Sigmoid colon (tissue), 7 donors: ENCODE measurements around the gene CACNG3. TPM values are rescaled to one million over a fixed set of nuclear protein-coding genes. Genes with fewer than 3 reads are reported as not detected.
A peak's percentile ranks its signal among the peaks of the same experiment; 100 is the strongest.

ENCODE experiments used
- DNase-seq: peaks from one replicate; pipeline ENCODE4 v3.0.0-alpha.2; 2019
- H3K27ac ChIP-seq, 4 donors: fragments of 200-600 bp; sonication (generic); one replicate each; pipeline ENCODE4 v1.5.1; 2016 to 2019; ENCODE audit warnings: mild to moderate bottlenecking in 1 of 4
- H3K27me3 ChIP-seq, 3 donors: fragments of 200-600 bp; sonication (generic); one replicate each; pipeline ENCODE4 v1.5.1; 2019; ENCODE audit warnings: mild to moderate bottlenecking in 1 of 3
- H3K36me3 ChIP-seq, 4 donors: fragments of 200-600 bp; sonication (generic); one replicate each; pipeline ENCODE4 v1.5.1; 2016 to 2019
- H3K4me1 ChIP-seq, 4 donors: fragments of 200-600 bp; sonication (generic); one replicate each; pipeline ENCODE4 v1.5.1; 2017 to 2019
- H3K4me3 ChIP-seq, 4 donors: fragments of 200-600 bp; sonication (generic); one replicate each; pipeline ENCODE4 v1.5.1; 2017 to 2019; ENCODE audit warnings: mild to moderate bottlenecking in 2 of 4, moderate library complexity in 1 of 4
- H3K9me3 ChIP-seq, 4 donors: fragments of 200-600 bp in 3 of 4; sonication (generic) in 3 of 4; one replicate each; pipeline versions ENCODE4 v1.5.1 to v1.6.1; 2013 to 2019
- EP300 ChIP-seq, 4 donors: sonication (generic); formaldehyde crosslinking; IDR thresholded peaks; one replicate each; pipeline ENCODE4 v1.6.1; 2017; ENCODE audit warnings: antibody characterized with exemption in 4 of 4
- POLR2A ChIP-seq, 2 donors: fragments of 450-650 bp; IDR thresholded peaks; one replicate each; pipeline ENCODE4 v1.6.1; 2016; ENCODE audit warnings: antibody characterized with exemption in 2 of 2, mild to moderate bottlenecking in 2 of 2, moderate library complexity in 2 of 2
- POLR2AphosphoS5 ChIP-seq, 4 donors: sonication (generic); formaldehyde crosslinking; IDR thresholded peaks; one replicate each; pipeline ENCODE4 v1.6.1; 2017; ENCODE audit warnings: antibody characterized with exemption in 4 of 4
- WGBS, 2 donors: extraction: QIAGEN DNeasy Blood & Tissue Kit; methylation state at CpG; one replicate each; pipeline ENCODE4 v1.1.7; 2013; 5-methylcytosine and 5-hydroxymethylcytosine counted together
- intact Hi-C: fragments of 100-400 bp; cut with DNase I; formaldehyde crosslinking; loops from one replicate; pipeline ENCODE4 v1.15.1; 2023
- polyA plus RNA-seq, 3 donors: library from polyadenylated mRNA; stranded (reverse); fragments of 200-250 nt; gene quantifications; one replicate each; pipeline ENCODE4 v1.2.3, GENCODE V29; 2013
- total RNA-seq, 4 donors: library from RNA; depleted of rRNA; stranded (reverse); fragments of >200 nt; gene quantifications; one replicate each; pipeline ENCODE4 v1.1.0, GENCODE V29; 2016
- TF ChIP-seq, protein P1 (sequence below), 4 experiments: fragments of 450-650 bp in 3 of 4; fragments of 200-600 bp in 1 of 4; IDR thresholded peaks; one replicate each; pipeline ENCODE4 v1.5.1; 2016 to 2019; ENCODE audit warnings: antibody characterized with exemption in 4 of 4, mild to moderate bottlenecking in 3 of 4, moderate library complexity in 2 of 4
- donor health status: healthy with polysubstance abuse.
- donor health status: Bipolar disorder and iron deficiency.
- donor health status: healthy.

The CACNG3 gene
- total RNA-seq, result not detected
- not detected for polyA plus RNA-seq

- no peak within 1 kb of the TSS for H3K27ac ChIP-seq
- TF ChIP-seq, protein P1, sequence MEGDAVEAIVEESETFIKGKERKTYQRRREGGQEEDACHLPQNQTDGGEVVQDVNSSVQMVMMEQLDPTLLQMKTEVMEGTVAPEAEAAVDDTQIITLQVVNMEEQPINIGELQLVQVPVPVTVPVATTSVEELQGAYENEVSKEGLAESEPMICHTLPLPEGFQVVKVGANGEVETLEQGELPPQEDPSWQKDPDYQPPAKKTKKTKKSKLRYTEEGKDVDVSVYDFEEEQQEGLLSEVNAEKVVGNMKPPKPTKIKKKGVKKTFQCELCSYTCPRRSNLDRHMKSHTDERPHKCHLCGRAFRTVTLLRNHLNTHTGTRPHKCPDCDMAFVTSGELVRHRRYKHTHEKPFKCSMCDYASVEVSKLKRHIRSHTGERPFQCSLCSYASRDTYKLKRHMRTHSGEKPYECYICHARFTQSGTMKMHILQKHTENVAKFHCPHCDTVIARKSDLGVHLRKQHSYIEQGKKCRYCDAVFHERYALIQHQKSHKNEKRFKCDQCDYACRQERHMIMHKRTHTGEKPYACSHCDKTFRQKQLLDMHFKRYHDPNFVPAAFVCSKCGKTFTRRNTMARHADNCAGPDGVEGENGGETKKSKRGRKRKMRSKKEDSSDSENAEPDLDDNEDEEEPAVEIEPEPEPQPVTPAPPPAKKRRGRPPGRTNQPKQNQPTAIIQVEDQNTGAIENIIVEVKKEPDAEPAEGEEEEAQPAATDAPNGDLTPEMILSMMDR (IDR thresholded peaks at IDR 0.05), result no peak
- TF ChIP-seq POLR2AphosphoS5 (IDR thresholded peaks at IDR 0.05) (no peak), EP300 (IDR thresholded peaks at IDR 0.05) (no peak), POLR2A (IDR thresholded peaks at IDR 0.05) (no peak)
- peaks cover 0 to 5% (median 0%) of the 10 kb centered on the region in 4 donors for H3K4me1 ChIP-seq
- peaks cover 5 to 63% (median 36%) of the 10 kb centered on the region in 3 donors for H3K27me3 ChIP-seq
- no peak for DNase-seq
- H3K36me3 ChIP-seq, result no peaks in the 10 kb centered on the region
- H3K4me3 ChIP-seq, result no peak within 1 kb of the TSS
- no peaks in the 10 kb centered on the region for H3K9me3 ChIP-seq
- intact Hi-C loops, result loop anchor here (5.0 kb wide), 1 partner anchor 213 kb away; no protein-coding TSS in a partner anchor
- WGBS, 2 donors, result 7 to 19% methylated on average over 54 of the region's 54 CpGs
Measured at GRCh38 chr16:24255456-24256371, at the start of gene CACNG3. CACNG3 (plus strand) TSS chr16:24256335; CDS start chr16:24256755, 420 bp downstream.

GRCh38 chr16:24206926-24207325 lies 49.2 kb upstream of the CACNG3 start:
- no peak for DNase-seq
- no peak overlapping the region for H3K27ac ChIP-seq
- TF ChIP-seq EP300 (IDR thresholded peaks at IDR 0.05), result no peak
- H3K4me1 ChIP-seq, result peaks cover 0 to 15% (median 9%) of the 10 kb centered on the region in 4 donors
- WGBS, 2 donors, result 90 to 94% methylated on average over 3 of the region's 3 CpGs
- no peaks in the 10 kb centered on the region for H3K9me3 ChIP-seq
- no peaks in the 10 kb centered on the region for H3K27me3 ChIP-seq
- no peak overlapping the region for H3K4me3 ChIP-seq
- intact Hi-C loops, result no loop called here
- H3K36me3 ChIP-seq, result no peaks in the 10 kb centered on the region

- H3K27me3 ChIP-seq, result no peaks in the 10 kb centered on the region
- no peaks in the 10 kb centered on the region for H3K36me3 ChIP-seq
- TF ChIP-seq POLR2AphosphoS5 (IDR thresholded peaks at IDR 0.05), result peak; percentile 21 to 48 (median 38)
- no peak for TF ChIP-seq POLR2A (IDR thresholded peaks at IDR 0.05)
- no peak for TF ChIP-seq EP300 (IDR thresholded peaks at IDR 0.05)
- TF ChIP-seq, protein P1 (IDR thresholded peaks at IDR 0.05), result no peak
- peak overlapping the region in 3 of 4 donors; percentile 3 to 65 (median 62) for H3K27ac ChIP-seq
- H3K4me1 ChIP-seq, result peaks cover 0 to 15% (median 9%) of the 10 kb centered on the region in 4 donors
- WGBS, 2 donors, result 64 to 67% methylated on average over 5 of the region's 5 CpGs
- H3K9me3 ChIP-seq, result no peaks in the 10 kb centered on the region
- intact Hi-C loops, result no loop called here
- DNase-seq, result no peak
- H3K4me3 ChIP-seq, result no peak overlapping the region
Measured at GRCh38 chr16:24208710-24209109, 47.4 kb upstream of the CACNG3 start.

DNA sequence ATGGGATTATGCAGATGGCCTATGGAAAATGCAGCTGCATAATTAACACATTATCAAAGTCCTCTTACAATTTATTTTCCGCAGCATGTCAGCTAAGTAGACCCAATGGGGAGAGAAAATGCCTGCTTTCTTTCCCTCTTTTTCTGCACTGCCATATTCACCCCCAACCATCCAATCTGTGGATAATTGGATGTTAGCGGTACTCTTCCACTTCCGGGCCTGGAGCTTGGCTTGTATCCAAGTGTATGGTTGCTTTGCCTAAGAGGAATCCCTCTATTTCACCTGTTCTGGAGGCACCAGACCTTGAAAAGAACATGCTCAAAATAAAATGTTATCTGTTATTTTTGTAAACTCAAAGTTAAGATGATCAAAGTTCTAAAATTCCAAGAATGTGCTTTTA lies 41.1 kb upstream of the CACNG3 start:
- H3K4me3 ChIP-seq, result no peak overlapping the region
- H3K4me1 ChIP-seq, result no peaks in the 10 kb centered on the region
- H3K9me3 ChIP-seq, result no peaks in the 10 kb centered on the region
- H3K27me3 ChIP-seq, result no peaks in the 10 kb centered on the region
- no peaks in the 10 kb centered on the region for H3K36me3 ChIP-seq
- 87 to 89% methylated on average over 3 of the region's 3 CpGs for WGBS, 2 donors
- intact Hi-C loops, result no loop called here
- TF ChIP-seq, protein P1 (IDR thresholded peaks at IDR 0.05), result no peak
- TF ChIP-seq EP300 (IDR thresholded peaks at IDR 0.05) (no peak), POLR2A (IDR thresholded peaks at IDR 0.05) (no peak), POLR2AphosphoS5 (IDR thresholded peaks at IDR 0.05) (no peak)
- no peak overlapping the region for H3K27ac ChIP-seq
- DNase-seq, result no peak

GRCh38 chr16:24216961-24217360 lies 39.2 kb upstream of the CACNG3 start:
- intact Hi-C loops, result no loop called here
- Histone ChIP-seq H3K4me3 (no peak overlapping the region), H3K36me3 (no peaks in the 10 kb centered on the region), H3K27me3 (no peaks in the 10 kb centered on the region), H3K27ac (no peak overlapping the region), H3K9me3 (no peaks in the 10 kb centered on the region), H3K4me1 (no peaks in the 10 kb centered on the region)
- TF ChIP-seq, protein P1 (IDR thresholded peaks at IDR 0.05), result no peak
- TF ChIP-seq POLR2AphosphoS5 (IDR thresholded peaks at IDR 0.05) (no peak), EP300 (IDR thresholded peaks at IDR 0.05) (no peak), POLR2A (IDR thresholded peaks at IDR 0.05) (no peak)
- no peak for DNase-seq
